GM19025 (cell line): ENCODE data around the gene IGSF8.
"Not testable (repeated sequence)": the region's sequence is repeated elsewhere in the genome, so short reads cannot be mapped to it uniquely, and the experiment has no call there.

Source experiments
- ATAC-seq: cut with Tn5 transposase; IDR thresholded peaks from one replicate; pipeline ENCODE4 v1.9.1; 2021; ENCODE audit warnings: mild to moderate bottlenecking, low read depth, moderate library complexity; ENCODE audit not compliant: unreplicated experiment

IGSF8 gene

GRCh38 chr1:160127865-160128523, 29.6 kb upstream of the IGSF8 start:
- no peak for ATAC-seq

- ATAC-seq: no peak
These were observed 29.0 kb upstream of the IGSF8 start for GRCh38 chr1:160127381-160127780.

GRCh38 chr1:160126342-160126741, 27.9 kb upstream of the IGSF8 start:
- ATAC-seq: not testable (repeated sequence)

- no peak for ATAC-seq
These were observed 27.3 kb upstream of the IGSF8 start for GRCh38 chr1:160125746-160126145.

- no peak for ATAC-seq
These were observed 26.5 kb upstream of the IGSF8 start for GRCh38 chr1:160124705-160125478.

- no peak for ATAC-seq
These were observed 25.3 kb upstream of the IGSF8 start for GRCh38 chr1:160123726-160124125.

GRCh38 chr1:160122978-160123495, 24.6 kb upstream of the IGSF8 start:
- no peak for ATAC-seq

GRCh38 chr1:160121388-160121787, 23.0 kb upstream of the IGSF8 start:
- ATAC-seq: no peak

GRCh38 chr1:160120797-160121196, 22.4 kb upstream of the IGSF8 start:
- ATAC-seq: no peak

GRCh38 chr1:160118928-160119327, 20.5 kb upstream of the IGSF8 start:
- no peak for ATAC-seq

- ATAC-seq: no peak
These were observed 19.3 kb upstream of the IGSF8 start for GRCh38 chr1:160117709-160118183.

- no peak for ATAC-seq
These were observed 18.9 kb upstream of the IGSF8 start for GRCh38 chr1:160117300-160117699.

GRCh38 chr1:160116283-160117147, 18.1 kb upstream of the IGSF8 start:
- ATAC-seq: no peak

- no peak for ATAC-seq
These were observed 17.3 kb upstream of the IGSF8 start, which contains the start of gene ATP1A2 for GRCh38 chr1:160115545-160116282. Gene ATP1A2 (plus strand): TSS chr1:160115759. CDS start chr1:160115862, 103 bp downstream.

- no peak for ATAC-seq
These were observed 15.7 kb upstream of the IGSF8 start for GRCh38 chr1:160114085-160114484.

- no peak for ATAC-seq
These were observed 15.0 kb upstream of the IGSF8 start for GRCh38 chr1:160113407-160113806.

GRCh38 chr1:160112357-160112756, 13.9 kb upstream of the IGSF8 start:
- ATAC-seq: no peak

GRCh38 chr1:160111462-160111861, 13.0 kb upstream of the IGSF8 start:
- ATAC-seq: not testable (repeated sequence)

- ATAC-seq: no peak
These were observed 11.3 kb upstream of the IGSF8 start for GRCh38 chr1:160109686-160110085.
